NOMO-1 treated with dmso at 0.1 percent for 144 hours (cell line): ENCODE measurements around the gene MRE11.
"Not testable (repeated sequence)": the region's sequence is repeated elsewhere in the genome, so short reads cannot be mapped to it uniquely, and the experiment has no call there.

ENCODE experiments used
- DNase-seq: peaks from one replicate; lab custom pipeline; 2025; ENCODE audit not compliant: unreplicated experiment; lab: John Stamatoyannopoulos, UW

The MRE11 gene

GRCh38 chr11:94507485-94507884, 13.8 kb upstream of the MRE11 start:
- DNase-seq = peak; percentile 68

- not testable (repeated sequence) for DNase-seq
These were observed 12.9 kb upstream of the MRE11 start for GRCh38 chr11:94506513-94506912.

GRCh38 chr11:94504689-94505293, 11.1 kb upstream of the MRE11 start:
- no peak for DNase-seq

- DNase-seq = no peak
These were observed 7.9 kb upstream of the MRE11 start for GRCh38 chr11:94501522-94501921.

GRCh38 chr11:94500181-94500580, 6.5 kb upstream of the MRE11 start:
- no peak for DNase-seq

- no peak for DNase-seq
These were observed 559 bp upstream of the MRE11 start for GRCh38 chr11:94494126-94494680.

- DNase-seq = no peak
These were observed 7.6 kb downstream of the MRE11 start for GRCh38 chr11:94486068-94486467.

- DNase-seq = no peak
These were observed 12.3 kb downstream of the MRE11 start for GRCh38 chr11:94481342-94481741.

- DNase-seq = no peak
These were observed 16.0 kb downstream of the MRE11 start for GRCh38 chr11:94477624-94478023.

GRCh38 chr11:94472916-94473799, 20.5 kb downstream of the MRE11 start:
- DNase-seq = peak; percentile 79

- DNase-seq = no peak
These were observed 24.2 kb downstream of the MRE11 start for GRCh38 chr11:94469416-94469815.

- no peak for DNase-seq
These were observed 34.1 kb downstream of the MRE11 start for GRCh38 chr11:94459576-94459975.

GRCh38 chr11:94457118-94458029, 36.3 kb downstream of the MRE11 start:
- DNase-seq = no peak

GRCh38 chr11:94455861-94456260, 37.8 kb downstream of the MRE11 start:
- DNase-seq = no peak

GRCh38 chr11:94454301-94454700, 39.3 kb downstream of the MRE11 start:
- DNase-seq = no peak

- no peak for DNase-seq
These were observed 40.7 kb downstream of the MRE11 start for GRCh38 chr11:94452988-94453387.

- no peak for DNase-seq
These were observed 43.6 kb downstream of the MRE11 start for GRCh38 chr11:94450048-94450447.

- no peak for DNase-seq
These were observed 44.2 kb downstream of the MRE11 start for GRCh38 chr11:94449437-94449836.

GRCh38 chr11:94449029-94449428, 44.6 kb downstream of the MRE11 start:
- no peak for DNase-seq

GRCh38 chr11:94447149-94447548, 46.5 kb downstream of the MRE11 start:
- DNase-seq = no peak

- DNase-seq = no peak
These were observed 48.0 kb downstream of the MRE11 start for GRCh38 chr11:94445641-94446040.
